ENCODE measurements around the gene KCNJ3. TPM values are rescaled to one million over a fixed set of nuclear protein-coding genes. Genes with fewer than 3 reads are reported as not detected.

Gene KCNJ3
- total RNA-seq, 1 experiment from 2014 or later, result 0.31 TPM

GRCh38 chr2:154706660-154707059, 8.2 kb downstream of the KCNJ3 start (continued):
- TF ChIP-seq PRDM15 (CRISPR knock-in tag; IDR thresholded peaks at IDR 0.05) (no peak), ZNF121 (CRISPR knock-in tag; IDR thresholded peaks at IDR 0.05) (no peak), SOX15 (CRISPR knock-in tag; IDR thresholded peaks at IDR 0.05) (no peak), CREM (CRISPR knock-in tag; IDR thresholded peaks at IDR 0.05) (no peak), ZNF423 (CRISPR knock-in tag; IDR thresholded peaks at IDR 0.05) (no peak), ZBTB21 (CRISPR knock-in tag; IDR thresholded peaks at IDR 0.05; ENCODE audit: borderline replicate concordance) (no peak), JUN (CRISPR knock-in tag; IDR thresholded peaks at IDR 0.05) (no peak), NR1H2 (CRISPR knock-in tag; IDR thresholded peaks at IDR 0.05) (no peak), FOXJ3 (CRISPR knock-in tag; IDR thresholded peaks at IDR 0.05; ENCODE audit: borderline replicate concordance) (no peak), ETV6 (CRISPR knock-in tag; IDR thresholded peaks at IDR 0.05) (no peak), ZNF671 (CRISPR knock-in tag; IDR thresholded peaks at IDR 0.05) (no peak)
- TF ChIP-seq, protein P1, sequence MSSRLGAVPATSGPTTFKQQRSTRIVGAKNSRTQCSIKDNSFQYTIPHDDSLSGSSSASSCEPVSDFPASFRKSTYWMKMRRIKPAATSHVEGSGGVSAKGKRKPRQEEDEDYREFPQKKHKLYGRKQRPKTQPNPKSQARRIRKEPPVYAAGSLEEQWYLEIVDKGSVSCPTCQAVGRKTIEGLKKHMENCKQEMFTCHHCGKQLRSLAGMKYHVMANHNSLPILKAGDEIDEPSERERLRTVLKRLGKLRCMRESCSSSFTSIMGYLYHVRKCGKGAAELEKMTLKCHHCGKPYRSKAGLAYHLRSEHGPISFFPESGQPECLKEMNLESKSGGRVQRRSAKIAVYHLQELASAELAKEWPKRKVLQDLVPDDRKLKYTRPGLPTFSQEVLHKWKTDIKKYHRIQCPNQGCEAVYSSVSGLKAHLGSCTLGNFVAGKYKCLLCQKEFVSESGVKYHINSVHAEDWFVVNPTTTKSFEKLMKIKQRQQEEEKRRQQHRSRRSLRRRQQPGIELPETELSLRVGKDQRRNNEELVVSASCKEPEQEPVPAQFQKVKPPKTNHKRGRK (CRISPR knock-in tag; IDR thresholded peaks at IDR 0.05; ENCODE audit: borderline replicate concordance), result no peak
- TF ChIP-seq, protein P2, sequence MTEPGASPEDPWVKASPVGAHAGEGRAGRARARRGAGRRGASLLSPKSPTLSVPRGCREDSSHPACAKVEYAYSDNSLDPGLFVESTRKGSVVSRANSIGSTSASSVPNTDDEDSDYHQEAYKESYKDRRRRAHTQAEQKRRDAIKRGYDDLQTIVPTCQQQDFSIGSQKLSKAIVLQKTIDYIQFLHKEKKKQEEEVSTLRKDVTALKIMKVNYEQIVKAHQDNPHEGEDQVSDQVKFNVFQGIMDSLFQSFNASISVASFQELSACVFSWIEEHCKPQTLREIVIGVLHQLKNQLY (CRISPR knock-in tag; IDR thresholded peaks at IDR 0.05), result no peak
- TF ChIP-seq, protein P3, sequence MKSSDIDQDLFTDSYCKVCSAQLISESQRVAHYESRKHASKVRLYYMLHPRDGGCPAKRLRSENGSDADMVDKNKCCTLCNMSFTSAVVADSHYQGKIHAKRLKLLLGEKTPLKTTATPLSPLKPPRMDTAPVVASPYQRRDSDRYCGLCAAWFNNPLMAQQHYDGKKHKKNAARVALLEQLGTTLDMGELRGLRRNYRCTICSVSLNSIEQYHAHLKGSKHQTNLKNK (CRISPR knock-in tag; IDR thresholded peaks at IDR 0.05), result no peak

DNA sequence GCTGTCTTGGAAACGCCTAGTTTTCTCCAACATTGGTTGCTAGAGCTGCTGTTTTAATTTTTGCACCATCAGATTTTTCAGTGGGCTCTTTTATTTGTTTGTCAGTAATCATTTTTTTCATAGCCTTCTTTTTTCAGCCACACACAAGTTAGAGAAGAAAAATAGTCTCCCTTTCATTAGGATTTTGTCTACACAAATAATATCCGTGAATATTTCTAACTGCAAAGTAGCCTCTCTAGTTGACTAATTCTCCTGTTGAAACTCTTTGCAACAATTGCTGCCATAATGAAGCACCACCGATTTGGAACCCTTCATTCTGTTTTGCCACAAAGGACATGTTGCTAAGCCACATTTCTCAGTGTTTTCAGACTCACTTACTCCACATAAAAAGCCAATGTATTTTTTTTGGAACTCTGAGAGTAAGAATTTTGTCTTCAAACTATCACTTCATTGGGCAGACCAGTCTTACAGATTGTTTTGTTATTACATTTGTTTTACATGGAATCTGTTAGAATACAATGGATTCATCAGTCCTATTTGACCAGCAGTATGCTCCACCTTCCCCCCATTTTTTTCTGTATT, 9.6 kb downstream of the KCNJ3 start:
- H3K36me3 Mint-ChIP-seq, result no peaks in the 10 kb centered on the region
- no peak overlapping the region for H3K4me3 Mint-ChIP-seq
- H3K4me1 Mint-ChIP-seq, result peaks cover 3% of the 10 kb centered on the region
- ChIA-PET POLR2A (no interaction called here), CTCF (no interaction called here)
- no peaks in the 10 kb centered on the region for H3K9me3 Mint-ChIP-seq
- H3K27me3 Mint-ChIP-seq (ENCODE audit: low read depth), result no peaks in the 10 kb centered on the region
- DNase-seq (ENCODE audit: low spot score) (no peak), ATAC-seq (no peak)
- no peak overlapping the region for H3K27ac Mint-ChIP-seq
- TF ChIP-seq NR2C2 (CRISPR knock-in tag; IDR thresholded peaks at IDR 0.05) (no peak), KAT7 (CRISPR knock-in tag; IDR thresholded peaks at IDR 0.05; ENCODE audit: borderline replicate concordance) (no peak), ZNF423 (CRISPR knock-in tag; IDR thresholded peaks at IDR 0.05) (no peak), GABPB1 (CRISPR knock-in tag; IDR thresholded peaks at IDR 0.05) (no peak), RORB (CRISPR knock-in tag; IDR thresholded peaks at IDR 0.05) (no peak), ZNF263 (CRISPR knock-in tag; IDR thresholded peaks at IDR 0.05; ENCODE audit: low read depth) (no peak), SMAD4 (CRISPR knock-in tag; IDR thresholded peaks at IDR 0.05) (no peak), ZNF138 (CRISPR knock-in tag; conservative IDR thresholded peaks at IDR 0.05) (no peak), OVOL2 (CRISPR knock-in tag; IDR thresholded peaks at IDR 0.05; ENCODE audit: borderline replicate concordance) (no peak), IRF2 (CRISPR knock-in tag; IDR thresholded peaks at IDR 0.05; ENCODE audit: borderline replicate concordance, low read depth) (no peak), EMX1 (CRISPR knock-in tag; IDR thresholded peaks at IDR 0.05) (no peak)
- TF ChIP-seq, protein P4, sequence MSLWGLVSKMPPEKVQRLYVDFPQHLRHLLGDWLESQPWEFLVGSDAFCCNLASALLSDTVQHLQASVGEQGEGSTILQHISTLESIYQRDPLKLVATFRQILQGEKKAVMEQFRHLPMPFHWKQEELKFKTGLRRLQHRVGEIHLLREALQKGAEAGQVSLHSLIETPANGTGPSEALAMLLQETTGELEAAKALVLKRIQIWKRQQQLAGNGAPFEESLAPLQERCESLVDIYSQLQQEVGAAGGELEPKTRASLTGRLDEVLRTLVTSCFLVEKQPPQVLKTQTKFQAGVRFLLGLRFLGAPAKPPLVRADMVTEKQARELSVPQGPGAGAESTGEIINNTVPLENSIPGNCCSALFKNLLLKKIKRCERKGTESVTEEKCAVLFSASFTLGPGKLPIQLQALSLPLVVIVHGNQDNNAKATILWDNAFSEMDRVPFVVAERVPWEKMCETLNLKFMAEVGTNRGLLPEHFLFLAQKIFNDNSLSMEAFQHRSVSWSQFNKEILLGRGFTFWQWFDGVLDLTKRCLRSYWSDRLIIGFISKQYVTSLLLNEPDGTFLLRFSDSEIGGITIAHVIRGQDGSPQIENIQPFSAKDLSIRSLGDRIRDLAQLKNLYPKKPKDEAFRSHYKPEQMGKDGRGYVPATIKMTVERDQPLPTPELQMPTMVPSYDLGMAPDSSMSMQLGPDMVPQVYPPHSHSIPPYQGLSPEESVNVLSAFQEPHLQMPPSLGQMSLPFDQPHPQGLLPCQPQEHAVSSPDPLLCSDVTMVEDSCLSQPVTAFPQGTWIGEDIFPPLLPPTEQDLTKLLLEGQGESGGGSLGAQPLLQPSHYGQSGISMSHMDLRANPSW (CRISPR knock-in tag; conservative IDR thresholded peaks at IDR 0.05; ENCODE audit: low read depth), result no peak
- TF ChIP-seq, protein P5, sequence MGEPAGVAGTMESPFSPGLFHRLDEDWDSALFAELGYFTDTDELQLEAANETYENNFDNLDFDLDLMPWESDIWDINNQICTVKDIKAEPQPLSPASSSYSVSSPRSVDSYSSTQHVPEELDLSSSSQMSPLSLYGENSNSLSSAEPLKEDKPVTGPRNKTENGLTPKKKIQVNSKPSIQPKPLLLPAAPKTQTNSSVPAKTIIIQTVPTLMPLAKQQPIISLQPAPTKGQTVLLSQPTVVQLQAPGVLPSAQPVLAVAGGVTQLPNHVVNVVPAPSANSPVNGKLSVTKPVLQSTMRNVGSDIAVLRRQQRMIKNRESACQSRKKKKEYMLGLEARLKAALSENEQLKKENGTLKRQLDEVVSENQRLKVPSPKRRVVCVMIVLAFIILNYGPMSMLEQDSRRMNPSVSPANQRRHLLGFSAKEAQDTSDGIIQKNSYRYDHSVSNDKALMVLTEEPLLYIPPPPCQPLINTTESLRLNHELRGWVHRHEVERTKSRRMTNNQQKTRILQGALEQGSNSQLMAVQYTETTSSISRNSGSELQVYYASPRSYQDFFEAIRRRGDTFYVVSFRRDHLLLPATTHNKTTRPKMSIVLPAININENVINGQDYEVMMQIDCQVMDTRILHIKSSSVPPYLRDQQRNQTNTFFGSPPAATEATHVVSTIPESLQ (CRISPR knock-in tag; IDR thresholded peaks at IDR 0.05), result no peak
- TF ChIP-seq, protein P6, sequence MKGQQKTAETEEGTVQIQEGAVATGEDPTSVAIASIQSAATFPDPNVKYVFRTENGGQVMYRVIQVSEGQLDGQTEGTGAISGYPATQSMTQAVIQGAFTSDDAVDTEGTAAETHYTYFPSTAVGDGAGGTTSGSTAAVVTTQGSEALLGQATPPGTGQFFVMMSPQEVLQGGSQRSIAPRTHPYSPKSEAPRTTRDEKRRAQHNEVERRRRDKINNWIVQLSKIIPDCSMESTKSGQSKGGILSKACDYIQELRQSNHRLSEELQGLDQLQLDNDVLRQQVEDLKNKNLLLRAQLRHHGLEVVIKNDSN (CRISPR knock-in tag; IDR thresholded peaks at IDR 0.05), result no peak

All from WTC11 (cell line).